Myocyte (in vitro differentiated cells): ENCODE measurements around the gene HECTD4. TPM values are rescaled to one million over a fixed set of nuclear protein-coding genes. Genes with fewer than 3 reads are reported as not detected.
"Not testable (repeated sequence)": the region's sequence is repeated elsewhere in the genome, so short reads cannot be mapped to it uniquely, and the experiment has no call there.

Experiments used
- DNase-seq: peaks from one replicate; pipeline ENCODE4 v3.0.0-alpha.2; 2012; ENCODE audit warnings: low read depth
- total RNA-seq: library from RNA; depleted of rRNA; stranded (reverse); fragments of >200 nt; gene quantifications from 2 replicates; pipeline ENCODE4 v1.2.3, GENCODE V29; 2014

The HECTD4 gene
- total RNA-seq, 1 donor from 2014 or later: 26.0 TPM

- no peak for DNase-seq
Observed at GRCh38 chr12:112275836-112276235, 106.4 kb downstream of the HECTD4 start.

GRCh38 chr12:112275207-112275606 lies 107.0 kb downstream of the HECTD4 start:
- no peak for DNase-seq

GRCh38 chr12:112270673-112271072 lies 111.6 kb downstream of the HECTD4 start:
- DNase-seq: no peak

- DNase-seq: no peak
Observed at GRCh38 chr12:112266473-112266872, 115.8 kb downstream of the HECTD4 start.

GRCh38 chr12:112261559-112261958 lies 120.7 kb downstream of the HECTD4 start:
- DNase-seq: peak; percentile 5

- DNase-seq: no peak
Observed at GRCh38 chr12:112258926-112259325, 123.3 kb downstream of the HECTD4 start.

- DNase-seq: no peak
Observed at GRCh38 chr12:112256780-112257179, 125.5 kb downstream of the HECTD4 start.

- DNase-seq: no peak
Observed at GRCh38 chr12:112252184-112252583, 130.0 kb downstream of the HECTD4 start.

GRCh38 chr12:112244902-112245301 lies 137.3 kb downstream of the HECTD4 start:
- not testable (repeated sequence) for DNase-seq

- DNase-seq: no peak
Observed at GRCh38 chr12:112243255-112244110, 138.7 kb downstream of the HECTD4 start.

GRCh38 chr12:112241176-112241575 lies 141.1 kb downstream of the HECTD4 start:
- no peak for DNase-seq

- no peak for DNase-seq
Observed at GRCh38 chr12:112239881-112240280, 142.3 kb downstream of the HECTD4 start.

- no peak for DNase-seq
Observed at GRCh38 chr12:112239020-112239419, 143.2 kb downstream of the HECTD4 start.

GRCh38 chr12:112238441-112238840 lies 143.8 kb downstream of the HECTD4 start:
- no peak for DNase-seq

GRCh38 chr12:112236786-112237185 lies 145.4 kb downstream of the HECTD4 start:
- peak; percentile 39 for DNase-seq

GRCh38 chr12:112236386-112236785 lies 145.8 kb downstream of the HECTD4 start:
- peak; percentile 75 for DNase-seq

- no peak for DNase-seq
Observed at GRCh38 chr12:112234303-112234702, 147.9 kb downstream of the HECTD4 start.

GRCh38 chr12:112233242-112233641 lies 149.0 kb downstream of the HECTD4 start:
- DNase-seq: no peak

GRCh38 chr12:112230136-112230535 lies 152.1 kb downstream of the HECTD4 start:
- no peak for DNase-seq

GRCh38 chr12:112226768-112227167 lies 155.5 kb downstream of the HECTD4 start:
- DNase-seq: no peak

- DNase-seq: not testable (repeated sequence)
Observed at GRCh38 chr12:112220628-112221027, 161.6 kb downstream of the HECTD4 start.

GRCh38 chr12:112219195-112219594 lies 163.0 kb downstream of the HECTD4 start:
- DNase-seq: no peak

- DNase-seq: no peak
Observed at GRCh38 chr12:112218150-112218549, 164.1 kb downstream of the HECTD4 start.
